ENCODE measurements around the gene DZANK1. TPM values are rescaled to one million over a fixed set of nuclear protein-coding genes. Genes with fewer than 3 reads are reported as not detected.

The DZANK1 gene
- total and polyA plus RNA-seq, 9 of the 15 experiments (the other 6 are each of a cell fraction or from before 2014, with no cell fraction given) = 0.04 to 0.18 (median 0.11) TPM; not detected in 2

DNA sequence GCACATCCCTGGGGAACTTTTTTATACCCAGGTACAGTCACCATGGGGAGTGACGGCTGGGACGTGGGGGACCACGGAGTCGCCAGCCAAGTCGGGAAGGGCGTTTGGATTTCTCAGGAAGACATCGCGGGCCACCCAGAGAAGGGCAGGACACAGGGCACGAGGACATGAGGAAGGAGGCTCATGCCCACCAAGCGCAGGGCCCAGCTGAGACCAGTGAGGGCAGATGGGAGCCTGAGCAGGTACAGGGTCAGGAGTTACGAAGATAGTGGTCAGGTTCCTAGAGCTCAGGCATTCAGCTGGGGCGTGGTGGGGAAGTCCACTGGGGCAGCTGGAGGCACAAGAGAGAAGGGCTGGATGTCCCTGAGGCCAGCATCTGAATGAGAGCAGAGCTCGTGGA is 103.9 kb downstream of the DZANK1 start (continued):
- TF ChIP-seq JUN (IDR thresholded peaks at IDR 0.05; ENCODE audit: borderline replicate concordance, low read depth, low read length) (no peak), JUN (CRISPR knock-in tag; IDR thresholded peaks at IDR 0.05; ENCODE audit: borderline replicate concordance) (no peak), SMC3 (conservative IDR thresholded peaks at IDR 0.05; ENCODE audit: insufficient read depth, low read depth, low read length) (no peak), CBFA2T3 (IDR thresholded peaks at IDR 0.05) (no peak), CHD4 (IDR thresholded peaks at IDR 0.05; ENCODE audit: insufficient read depth, insufficient replicate concordance, low read depth, low read length, poor library complexity, severe bottlenecking) (no peak)

DNA sequence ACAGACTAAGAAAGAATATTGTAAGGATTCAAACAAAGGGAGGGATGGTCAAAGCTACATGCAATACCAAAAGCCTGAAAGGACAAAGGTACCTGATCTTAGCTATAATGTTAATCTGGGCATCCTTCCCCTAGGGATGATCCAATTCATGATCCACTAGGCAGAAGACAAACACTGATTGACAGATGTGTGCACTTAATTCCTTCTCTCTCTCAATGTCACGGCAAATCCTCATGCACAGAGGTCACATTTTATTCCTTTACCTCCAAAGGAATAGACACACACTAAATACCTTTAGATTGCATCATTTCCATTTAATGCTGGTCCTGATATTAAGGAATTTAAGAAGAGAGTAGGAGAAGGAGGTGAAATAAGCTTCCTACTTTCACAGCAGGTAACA is 105.2 kb downstream of the DZANK1 start:
- no peak overlapping the region for H3K27ac ChIP-seq (ENCODE audit: extremely low read depth, low read depth, low read length)
- H3K4me2 ChIP-seq (ENCODE audit: insufficient read depth, low read length) = no peak overlapping the region
- H3K4me3 ChIP-seq = no peak overlapping the region
- BruUV-seq (replicated peaks) = no TSS peak
- intact Hi-C loops (cut with micrococcal nuclease) (no loop called here), in situ Hi-C loops (cut with MboI) (no loop called here)
- H3K27me3 ChIP-seq (ENCODE audit: control insufficient read depth in 2 of 2, insufficient read depth in 2 of 2, low read length in 2 of 2) = no peaks in the 10 kb centered on the region; a peak in 1 of 5 replicates
- ATAC-seq (no peak), DNase-seq (ENCODE audit: extremely low read depth in 1 of 4, low spot score in 3 of 4) (no peak), FAIRE-seq (no peak)
- H3K79me2 ChIP-seq (ENCODE audit: control insufficient read depth, insufficient read depth, low read length) = no peaks in the 10 kb centered on the region
- no peaks in the 10 kb centered on the region for H4K20me1 ChIP-seq (replicated peaks; ENCODE audit: control insufficient read depth, insufficient read depth, low read length)
- H3K4me1 ChIP-seq (replicated peaks in 1 of 2; ENCODE audit: control insufficient read depth in 2 of 2, insufficient read depth in 2 of 2, low read length in 2 of 2) = no peaks in the 10 kb centered on the region
- H3K9me3 ChIP-seq (replicated peaks; ENCODE audit: control insufficient read depth, insufficient read depth, low read depth, low read length) = no peaks in the 10 kb centered on the region
- CTCF ChIA-PET (ENCODE audit: low intra/inter-chr PET ratio) = no interaction called here
- 0% methylated on average over 1 of the region's 1 CpG for WGBS (ENCODE audit: insufficient coverage, low coverage, missing lambda C conversion rate)
- no peaks in the 10 kb centered on the region for H3K36me3 ChIP-seq (ENCODE audit: control insufficient read depth, insufficient read depth, low read length)
- H2AFZ ChIP-seq (ENCODE audit: low read depth, low read length) = no peak overlapping the region
- H3K9ac ChIP-seq (ENCODE audit: insufficient read depth in 1 of 2, low read depth in 2 of 2, low read length in 2 of 2) = no peak overlapping the region
- POLR2A ChIA-PET = no interaction called here
- no peaks in the 10 kb centered on the region for H3K9me1 ChIP-seq (ENCODE audit: control insufficient read depth, insufficient read depth, low read length)
- TF ChIP-seq SP2 (IDR thresholded peaks at IDR 0.05; ENCODE audit: extremely low read depth, low read depth, low read length, poor library complexity, severe bottlenecking) (no peak), MECOM (CRISPR knock-in tag; IDR thresholded peaks at IDR 0.05) (no peak), KLF13 (tag; IDR thresholded peaks at IDR 0.05; ENCODE audit: borderline replicate concordance, low read depth) (no peak), HNRNPH1 (optimal IDR thresholded peaks at IDR 0.05; ENCODE audit: low read depth, low read length) (no peak), HDAC3 (IDR thresholded peaks at IDR 0.05; ENCODE audit: borderline replicate concordance, partially characterized antibody) (no peak), EGR1 (conservative IDR thresholded peaks at IDR 0.05) (no peak), NR3C1 (CRISPR knock-in tag; IDR thresholded peaks at IDR 0.05) (no peak), TBP (optimal IDR thresholded peaks at IDR 0.05; ENCODE audit: low read depth, low read length) (no peak), COPS2 (conservative IDR thresholded peaks at IDR 0.05) (no peak), FOXA3 (CRISPR knock-in tag; conservative IDR thresholded peaks at IDR 0.05 in 1 of 2, IDR thresholded peaks at IDR 0.05 in 1 of 2) (no peak), SAP30 (IDR thresholded peaks at IDR 0.05; ENCODE audit: borderline replicate concordance, insufficient read depth, low read depth, low read length, poor library complexity, severe bottlenecking) (no peak), PTTG1 (tag; IDR thresholded peaks at IDR 0.05; ENCODE audit: low read depth) (no peak)
- TF ChIP-seq, protein P1, sequence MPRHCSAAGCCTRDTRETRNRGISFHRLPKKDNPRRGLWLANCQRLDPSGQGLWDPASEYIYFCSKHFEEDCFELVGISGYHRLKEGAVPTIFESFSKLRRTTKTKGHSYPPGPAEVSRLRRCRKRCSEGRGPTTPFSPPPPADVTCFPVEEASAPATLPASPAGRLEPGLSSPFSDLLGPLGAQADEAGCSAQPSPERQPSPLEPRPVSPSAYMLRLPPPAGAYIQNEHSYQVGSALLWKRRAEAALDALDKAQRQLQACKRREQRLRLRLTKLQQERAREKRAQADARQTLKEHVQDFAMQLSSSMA (CRISPR knock-in tag; IDR thresholded peaks at IDR 0.05) = no peak
- TF ChIP-seq, protein P2, sequence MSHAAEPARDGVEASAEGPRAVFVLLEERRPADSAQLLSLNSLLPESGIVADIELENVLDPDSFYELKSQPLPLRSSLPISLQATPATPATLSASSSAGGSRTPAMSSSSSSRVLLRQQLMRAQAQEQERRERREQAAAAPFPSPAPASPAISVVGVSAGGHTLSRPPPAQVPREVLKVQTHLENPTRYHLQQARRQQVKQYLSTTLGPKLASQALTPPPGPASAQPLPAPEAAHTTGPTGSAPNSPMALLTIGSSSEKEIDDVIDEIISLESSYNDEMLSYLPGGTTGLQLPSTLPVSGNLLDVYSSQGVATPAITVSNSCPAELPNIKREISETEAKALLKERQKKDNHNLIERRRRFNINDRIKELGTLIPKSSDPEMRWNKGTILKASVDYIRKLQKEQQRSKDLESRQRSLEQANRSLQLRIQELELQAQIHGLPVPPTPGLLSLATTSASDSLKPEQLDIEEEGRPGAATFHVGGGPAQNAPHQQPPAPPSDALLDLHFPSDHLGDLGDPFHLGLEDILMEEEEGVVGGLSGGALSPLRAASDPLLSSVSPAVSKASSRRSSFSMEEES (CRISPR knock-in tag; IDR thresholded peaks at IDR 0.05) = no peak
- TF ChIP-seq, protein P3, sequence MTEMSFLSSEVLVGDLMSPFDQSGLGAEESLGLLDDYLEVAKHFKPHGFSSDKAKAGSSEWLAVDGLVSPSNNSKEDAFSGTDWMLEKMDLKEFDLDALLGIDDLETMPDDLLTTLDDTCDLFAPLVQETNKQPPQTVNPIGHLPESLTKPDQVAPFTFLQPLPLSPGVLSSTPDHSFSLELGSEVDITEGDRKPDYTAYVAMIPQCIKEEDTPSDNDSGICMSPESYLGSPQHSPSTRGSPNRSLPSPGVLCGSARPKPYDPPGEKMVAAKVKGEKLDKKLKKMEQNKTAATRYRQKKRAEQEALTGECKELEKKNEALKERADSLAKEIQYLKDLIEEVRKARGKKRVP (CRISPR knock-in tag; IDR thresholded peaks at IDR 0.05) = no peak
